Caki2 (cell line): ENCODE results near the gene PLEKHJ1. TPM values are rescaled to one million over a fixed set of nuclear protein-coding genes. Genes with fewer than 3 reads are reported as not detected.

Source experiments
- DNase-seq: peaks from one replicate; pipeline ENCODE4 v3.0.0-alpha.2; 2015; ENCODE audit warnings: low read depth
- in situ Hi-C: cut with HindIII; loops from 2 replicates; pipeline ENCODE4 v1.10.0; 2016; ENCODE audit warnings: low sequenced_read_pairs, low pct_unique_long_range_greater_than_20kb, mixed read lengths
- total RNA-seq: library from RNA; depleted of rRNA; stranded (reverse); fragments of >200 nt; shearing (Covaris generic); gene quantifications from 2 replicates; pipeline ENCODE4 v1.2.3, GENCODE V29; 2014; ENCODE audit warnings: low replicate concordance; rRNA removed

The PLEKHJ1 gene
- total RNA-seq, 1 experiment from 2014 or later: 55.9 TPM

- in situ Hi-C loops: no loop called here
- no peak for DNase-seq
Measured at GRCh38 chr19:2193807-2194206, 42.3 kb downstream of the PLEKHJ1 start.

DNA sequence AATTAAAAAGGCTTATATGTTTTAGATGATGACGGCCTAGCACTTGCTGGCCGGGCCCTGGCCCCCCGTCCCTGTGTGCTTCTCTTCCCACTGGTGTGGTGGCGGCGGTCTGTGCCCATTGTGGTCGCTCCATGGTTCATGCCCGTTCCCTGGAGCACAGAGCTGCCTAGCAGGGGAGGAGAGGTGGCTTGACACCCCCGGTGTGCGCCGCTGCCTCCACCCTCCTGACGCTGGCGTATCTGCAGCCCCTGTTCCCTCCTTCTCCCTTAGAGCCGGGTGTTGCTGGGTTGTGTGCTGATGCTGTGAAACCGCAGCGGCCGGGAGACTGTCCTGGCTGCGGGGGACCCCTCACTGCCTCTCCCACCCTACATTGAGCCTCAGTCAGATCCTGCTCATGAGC is 43.3 kb downstream of the PLEKHJ1 start:
- no peak for DNase-seq
- in situ Hi-C loops: no loop called here

DNA sequence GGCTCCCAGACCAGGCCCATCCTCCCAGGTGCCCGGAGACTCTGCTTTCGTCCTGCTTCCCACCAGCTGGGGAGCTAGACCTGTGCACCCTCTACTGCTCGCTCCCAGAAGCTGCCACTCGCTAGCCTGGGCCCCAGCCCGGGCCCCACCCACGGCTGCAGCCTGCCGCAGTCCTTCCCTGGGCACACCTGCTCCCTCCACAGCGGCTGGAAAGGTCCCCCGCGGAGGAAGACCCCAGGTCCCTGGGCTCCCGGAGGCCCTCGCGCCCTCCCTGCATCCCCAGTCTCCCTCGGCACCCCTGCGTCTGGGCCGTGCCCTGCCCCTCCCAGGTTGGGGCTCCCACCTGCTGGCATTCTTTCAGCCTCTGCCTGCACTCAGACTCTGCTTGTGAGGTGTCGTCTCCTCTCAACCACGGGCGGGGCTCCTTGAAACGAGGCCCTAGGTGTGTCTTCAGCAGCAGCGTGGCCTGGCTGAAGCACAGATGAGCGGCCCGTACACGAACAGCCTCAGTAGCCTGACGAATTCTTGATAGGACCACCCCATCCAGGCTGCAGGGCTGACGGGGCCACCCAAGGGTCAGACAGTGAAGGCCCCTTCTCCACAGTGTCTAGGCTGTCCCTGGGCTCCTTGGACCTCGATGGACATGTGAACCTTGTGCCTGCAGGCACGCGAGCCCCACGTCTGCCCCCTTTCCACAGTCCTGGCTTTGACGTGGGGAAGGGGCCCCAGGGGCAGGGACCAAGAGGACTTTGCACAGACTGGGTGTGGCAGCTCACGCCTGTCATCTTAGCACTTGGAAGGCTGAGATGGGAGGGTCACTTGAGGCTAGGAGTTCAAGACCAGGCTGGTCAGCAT is 44.4 kb downstream of the PLEKHJ1 start:
- in situ Hi-C loops: no loop called here
- no peak for DNase-seq

- in situ Hi-C loops: no loop called here
- DNase-seq: no peak
Measured at GRCh38 chr19:2190848-2191455, 45.2 kb downstream of the PLEKHJ1 start.

- no peak for DNase-seq
- in situ Hi-C loops: no loop called here
Measured at GRCh38 chr19:2189880-2190279, 46.2 kb downstream of the PLEKHJ1 start.

GRCh38 chr19:2188708-2189385 is 47.3 kb downstream of the PLEKHJ1 start:
- DNase-seq: no peak
- in situ Hi-C loops: no loop called here

GRCh38 chr19:2187159-2187558 is 49.0 kb downstream of the PLEKHJ1 start:
- DNase-seq: no peak
- in situ Hi-C loops: no loop called here

DNA sequence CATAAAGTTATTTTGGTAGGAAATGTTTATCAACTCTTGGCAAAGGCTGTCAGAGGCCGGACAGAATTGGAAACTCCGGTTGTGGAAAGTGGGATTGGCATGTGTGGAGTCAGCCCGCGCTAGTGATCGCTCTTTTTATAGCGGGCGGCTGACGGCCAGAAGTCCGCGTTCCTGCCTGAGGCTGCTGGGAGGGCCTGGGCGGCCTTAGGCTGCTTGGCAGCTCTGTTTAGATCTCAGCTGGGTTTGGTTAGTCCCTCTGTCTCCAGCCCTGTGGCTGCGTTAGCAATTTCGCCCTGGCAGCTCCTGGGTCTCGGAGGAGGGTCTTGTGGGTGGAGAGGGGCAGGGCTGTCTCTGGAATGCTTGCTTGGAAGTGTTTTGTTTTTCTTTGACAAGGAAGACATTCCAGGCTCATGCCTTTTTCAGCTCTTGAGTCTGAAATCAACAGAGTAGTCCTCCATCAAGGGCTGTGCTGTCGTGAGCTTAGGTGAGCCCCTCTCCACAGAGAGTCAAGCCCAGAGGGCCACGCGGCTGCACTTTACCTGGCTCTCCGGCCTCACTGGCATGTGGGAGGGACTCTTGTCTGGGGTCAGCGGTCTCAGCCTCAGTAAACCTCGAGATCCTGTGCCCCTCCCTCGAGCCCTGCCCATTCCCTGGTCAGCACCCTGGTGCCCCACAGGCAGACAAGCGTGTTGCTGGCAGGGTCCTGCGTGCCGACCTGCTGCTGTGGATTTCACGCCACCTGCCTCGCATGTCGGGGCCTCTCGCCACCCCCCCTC is 49.9 kb downstream of the PLEKHJ1 start:
- peak; percentile 53 for DNase-seq
- in situ Hi-C loops: no loop called here

DNA sequence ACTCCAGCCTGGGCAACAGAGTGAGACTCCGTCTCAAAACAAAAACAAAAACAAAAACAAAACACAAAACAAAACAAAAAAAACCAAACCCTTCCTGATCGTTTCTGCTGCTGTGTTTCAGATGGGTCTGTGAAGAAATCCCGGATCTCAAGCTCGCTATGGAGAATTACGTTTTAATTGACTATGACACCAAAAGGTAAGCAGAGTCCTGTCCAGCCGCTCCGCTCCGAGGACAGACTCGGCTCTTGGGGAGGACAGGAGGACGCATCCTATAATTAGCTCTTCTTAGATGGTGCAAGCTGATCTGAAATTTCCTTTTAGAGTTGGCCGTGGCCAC is 50.4 kb downstream of the PLEKHJ1 start:
- in situ Hi-C loops: no loop called here
- no peak for DNase-seq

GRCh38 chr19:2184422-2184975 is 51.6 kb downstream of the PLEKHJ1 start:
- no peak for DNase-seq
- in situ Hi-C loops: no loop called here

Other genes starting within 250 kb of the PLEKHJ1 start
- 56.1 and 65.3 TPM in 2 replicates for gene BTBD2, start 220.6 kb downstream of the PLEKHJ1 start, total RNA-seq
- gene MKNK2, start 185.1 kb downstream of the PLEKHJ1 start, total RNA-seq: 72.0 and 78.8 TPM in 2 replicates
- 13.3 and 28.9 TPM in 2 replicates for gene MOB3A, start 140.0 kb downstream of the PLEKHJ1 start, total RNA-seq
- not detected in 2 replicates for gene IZUMO4, start 139.4 kb downstream of the PLEKHJ1 start, total RNA-seq
- gene AP3D1, start 84.8 kb downstream of the PLEKHJ1 start, total RNA-seq: 59.0 and 69.3 TPM in 2 replicates
- 5.2 and 7.5 TPM in 2 replicates for gene DOT1L, start 72.4 kb downstream of the PLEKHJ1 start, total RNA-seq
- gene SF3A2, start 495 bp upstream of the PLEKHJ1 start, total RNA-seq: 9.9 and 23.2 TPM in 2 replicates
- 3.0 and 11.7 TPM in 2 replicates for gene AMH, start 13.0 kb upstream of the PLEKHJ1 start, total RNA-seq
- gene JSRP1, start 20.1 kb upstream of the PLEKHJ1 start, total RNA-seq: not detected in 2 replicates
- gene PEAK3, start 45.8 kb upstream of the PLEKHJ1 start, total RNA-seq: not detected in 2 replicates
- gene LINGO3, start 71.8 kb upstream of the PLEKHJ1 start, total RNA-seq: not detected in 2 replicates
- 238 and 305 TPM in 2 replicates for gene LSM7, start 92.3 kb upstream of the PLEKHJ1 start, total RNA-seq
- 20.6 and 30.0 TPM in 2 replicates for gene SPPL2B, start 92.4 kb upstream of the PLEKHJ1 start, total RNA-seq
- gene TMPRSS9, start 123.9 kb upstream of the PLEKHJ1 start, total RNA-seq: 0.09 and 0.44 TPM in 2 replicates
- 31.9 and 50.6 TPM in 2 replicates for gene TIMM13, start 191.3 kb upstream of the PLEKHJ1 start, total RNA-seq
- 96.1 and 99.8 TPM in 2 replicates for gene LMNB2, start 220.6 kb upstream of the PLEKHJ1 start, total RNA-seq
- gene GADD45B, start 239.8 kb upstream of the PLEKHJ1 start, total RNA-seq: 10.6 and 16.3 TPM in 2 replicates